Endothelial cell (in vitro differentiated cells): ENCODE data around the gene NKAIN4. TPM values are rescaled to one million over a fixed set of nuclear protein-coding genes. Genes with fewer than 3 reads are reported as not detected.

Source experiments
- DNase-seq: peaks from one replicate; pipeline ENCODE4 v3.0.0; 2021; ENCODE audit warnings: low spot score
- H3K27ac Mint-ChIP-seq: one replicate; pipeline ENCODE4 v1.8.0; 2021; ENCODE audit warnings: mixed read lengths, inconsistent platforms; ENCODE audit not compliant: unreplicated experiment
- H3K27me3 Mint-ChIP-seq: one replicate; pipeline ENCODE4 v1.8.0; 2021; ENCODE audit warnings: mild to moderate bottlenecking, moderate library complexity, mixed read lengths, inconsistent platforms; ENCODE audit not compliant: unreplicated experiment
- H3K36me3 Mint-ChIP-seq: one replicate; pipeline ENCODE4 v1.8.0; 2021; ENCODE audit warnings: mild to moderate bottlenecking, low read depth, mixed read lengths, inconsistent platforms; ENCODE audit not compliant: unreplicated experiment
- H3K4me1 Mint-ChIP-seq: one replicate; pipeline ENCODE4 v1.8.0; 2021; ENCODE audit warnings: mild to moderate bottlenecking, mixed read lengths, inconsistent platforms; ENCODE audit not compliant: unreplicated experiment
- H3K4me3 Mint-ChIP-seq: one replicate; pipeline ENCODE4 v1.8.0; 2021; ENCODE audit warnings: mild to moderate bottlenecking, mixed read lengths, inconsistent platforms; ENCODE audit not compliant: unreplicated experiment
- H3K9me3 Mint-ChIP-seq: one replicate; pipeline ENCODE4 v1.8.0; 2021; ENCODE audit warnings: mixed read lengths, inconsistent platforms; ENCODE audit not compliant: unreplicated experiment
- CTCF ChIP-seq: fragments of 200-600 bp; sonication (generic); IDR thresholded peaks from one replicate; pipeline ENCODE4 v1.5.0; 2021; ENCODE audit warnings: antibody characterized with exemption; ENCODE audit not compliant: unreplicated experiment
- total RNA-seq: library from RNA; stranded (reverse); fragmentation: NEBNext Ultra II Directional; extraction: Animal tissue kit (Norgen Biotek cat#: 25700); gene quantifications from one replicate; pipeline ENCODE4 v1.2.1, GENCODE V29; 2021; ENCODE audit not compliant: unreplicated experiment

NKAIN4 gene
- total RNA-seq, 1 donor from 2014 or later = 3.3 TPM

- no peak overlapping the region for H3K27ac Mint-ChIP-seq
- H3K27me3 Mint-ChIP-seq = no peaks in the 10 kb centered on the region
- H3K4me3 Mint-ChIP-seq = no peak overlapping the region
- no peaks in the 10 kb centered on the region for H3K4me1 Mint-ChIP-seq
- peaks cover 4% of the 10 kb centered on the region for H3K36me3 Mint-ChIP-seq
- no peak for DNase-seq
- no peaks in the 10 kb centered on the region for H3K9me3 Mint-ChIP-seq
- TF ChIP-seq CTCF = no peak
Observed at GRCh38 chr20:63292292-63292701, 38.0 kb upstream of the NKAIN4 start.

GRCh38 chr20:63291811-63292210, 37.5 kb upstream of the NKAIN4 start:
- H3K36me3 Mint-ChIP-seq = peaks cover 4% of the 10 kb centered on the region
- H3K27me3 Mint-ChIP-seq = no peaks in the 10 kb centered on the region
- H3K4me3 Mint-ChIP-seq = no peak overlapping the region
- no peak for TF ChIP-seq CTCF
- no peaks in the 10 kb centered on the region for H3K9me3 Mint-ChIP-seq
- no peak for DNase-seq
- H3K27ac Mint-ChIP-seq = no peak overlapping the region
- no peaks in the 10 kb centered on the region for H3K4me1 Mint-ChIP-seq

GRCh38 chr20:63290677-63291472, 36.6 kb upstream of the NKAIN4 start:
- DNase-seq = peak; percentile 91
- H3K27ac Mint-ChIP-seq = no peak overlapping the region
- peak; percentile 74 for TF ChIP-seq CTCF
- H3K9me3 Mint-ChIP-seq = no peaks in the 10 kb centered on the region
- H3K36me3 Mint-ChIP-seq = peaks cover 4% of the 10 kb centered on the region
- H3K27me3 Mint-ChIP-seq = no peaks in the 10 kb centered on the region
- H3K4me1 Mint-ChIP-seq = no peaks in the 10 kb centered on the region
- no peak overlapping the region for H3K4me3 Mint-ChIP-seq

GRCh38 chr20:63290136-63290676, 35.9 kb upstream of the NKAIN4 start:
- DNase-seq = no peak
- Mint-ChIP-seq H3K27me3 (peaks cover 2% of the 10 kb centered on the region), H3K27ac (no peak overlapping the region), H3K4me3 (no peak overlapping the region), H3K4me1 (no peaks in the 10 kb centered on the region), H3K9me3 (no peaks in the 10 kb centered on the region), H3K36me3 (peaks cover 4% of the 10 kb centered on the region)
- no peak for TF ChIP-seq CTCF
